OCI-LY7 (cell line): ENCODE data around the gene OPCML. TPM values are rescaled to one million over a fixed set of nuclear protein-coding genes. Genes with fewer than 3 reads are reported as not detected.

Source experiments
- BruUV-seq: library from RNA; stranded (reverse); fragments of 400-500 nt; replicated peaks from 2 replicates; lab custom pipeline; 2021; lab: Mats Ljungman, UMichigan
- CTCF ChIA-PET: fragments of 300-600 bp; sonication (Branson Sonifier 250); formaldehyde crosslinking; loops from one replicate; lab custom pipeline; 2022; ENCODE audit warnings: antibody characterized with exemption; ENCODE audit not compliant: unreplicated experiment; lab: Charles Lee
- POLR2A ChIA-PET: fragments of 300-600 bp; sonication (Branson Sonifier 250); formaldehyde crosslinking; loops from one replicate; lab custom pipeline; 2022; ENCODE audit warnings: antibody characterized with exemption; lab: Charles Lee
- DNase-seq: peaks from one replicate; pipeline ENCODE4 v3.0.0-alpha.2; 2015; ENCODE audit warnings: low spot score
- H2AFZ ChIP-seq: fragments of 200-600 bp; sonication (generic), shearing (Covaris generic); 2 replicates; pipeline ENCODE4 v1.6.1; 2014; ENCODE audit warnings: mild to moderate bottlenecking, antibody characterized with exemption, low read length, moderate library complexity
- H3K27ac ChIP-seq: fragments of 200-600 bp; sonication (generic); 2 replicates; pipeline ENCODE4 v1.5.1; 2014; ENCODE audit warnings: mixed run types, low read depth, mild to moderate bottlenecking, moderate library complexity, low read length, inconsistent platforms; ENCODE audit not compliant: poor library complexity, severe bottlenecking
- H3K36me3 ChIP-seq: fragments of 200-600 bp; sonication (generic); 2 replicates; pipeline ENCODE4 v1.6.1; 2014; ENCODE audit warnings: mild to moderate bottlenecking, antibody characterized with exemption, low read length, moderate library complexity, mixed read lengths; ENCODE audit not compliant: insufficient read depth
- H3K4me1 ChIP-seq: fragments of 200-600 bp; sonication (generic); 2 replicates; pipeline ENCODE4 v1.5.1; 2014; ENCODE audit warnings: mild to moderate bottlenecking, low read length; ENCODE audit not compliant: insufficient read depth, poor library complexity, severe bottlenecking
- H3K4me2 ChIP-seq: fragments of 200-600 bp; sonication (generic); 2 replicates; pipeline ENCODE4 v1.6.1; 2014; ENCODE audit warnings: mild to moderate bottlenecking, low read length
- H3K4me3 ChIP-seq: fragments of 200-600 bp; sonication (generic); 2 replicates; pipeline ENCODE4 v1.5.1; 2014; ENCODE audit warnings: mild to moderate bottlenecking, low read depth, low read length; ENCODE audit not compliant: poor library complexity, severe bottlenecking
- H3K79me2 ChIP-seq: fragments of 200-600 bp; sonication (generic); 2 replicates; pipeline ENCODE4 v1.6.1; 2016; ENCODE audit warnings: low read depth, mild to moderate bottlenecking, low read length, moderate library complexity, mixed read lengths; ENCODE audit not compliant: insufficient read depth
- H3K9me2 ChIP-seq: fragments of 200-600 bp; sonication (generic); 2 replicates; pipeline ENCODE4 v1.6.1; 2016; ENCODE audit warnings: mild to moderate bottlenecking, low read length, mixed read lengths; ENCODE audit not compliant: insufficient read depth
- H3K9me3 ChIP-seq: fragments of 200-600 bp; sonication (generic); 2 replicates; pipeline ENCODE4 v1.6.1; 2014; ENCODE audit warnings: mild to moderate bottlenecking, mixed run types, low read length, mixed read lengths
- H4K20me1 ChIP-seq: fragments of 200-600 bp; sonication (generic); 2 replicates; pipeline ENCODE4 v1.6.1; 2014; ENCODE audit warnings: mild to moderate bottlenecking, antibody characterized with exemption, low read length, moderate library complexity, mixed read lengths; ENCODE audit not compliant: insufficient read depth
- EZH2phosphoT487 ChIP-seq: fragments of 200-600 bp; sonication (generic); IDR thresholded peaks from 2 replicates; pipeline ENCODE4 v1.6.1; 2018; ENCODE audit warnings: low read depth, borderline replicate concordance, mild to moderate bottlenecking, mixed run types, antibody characterized with exemption, low read length, moderate library complexity, mixed read lengths
- intact Hi-C: fragments of 100-400 bp; cut with micrococcal nuclease; formaldehyde crosslinking; loops from one replicate; pipeline ENCODE4 v1.10.0; 2022; ENCODE audit not compliant: unreplicated experiment
- total RNA-seq, 2 experiments: library from RNA; depleted of rRNA in 1 of 2; stranded (reverse); fragments of >200 nt in 1 of 2; shearing (Covaris generic) in 1 of 2; gene quantifications; 2 replicates each; pipeline ENCODE4 v1.2.3, GENCODE V29; 2014 to 2022
- TF ChIP-seq, protein P1 (sequence below): fragments of 200-600 bp; sonication (generic); conservative IDR thresholded peaks from 2 replicates; pipeline ENCODE4 v1.5.1; 2014; ENCODE audit warnings: mild to moderate bottlenecking, antibody characterized with exemption, low read length, moderate library complexity, mixed read lengths

Gene OPCML
- total RNA-seq, 2 experiments from 2014 or later = not detected

DNA sequence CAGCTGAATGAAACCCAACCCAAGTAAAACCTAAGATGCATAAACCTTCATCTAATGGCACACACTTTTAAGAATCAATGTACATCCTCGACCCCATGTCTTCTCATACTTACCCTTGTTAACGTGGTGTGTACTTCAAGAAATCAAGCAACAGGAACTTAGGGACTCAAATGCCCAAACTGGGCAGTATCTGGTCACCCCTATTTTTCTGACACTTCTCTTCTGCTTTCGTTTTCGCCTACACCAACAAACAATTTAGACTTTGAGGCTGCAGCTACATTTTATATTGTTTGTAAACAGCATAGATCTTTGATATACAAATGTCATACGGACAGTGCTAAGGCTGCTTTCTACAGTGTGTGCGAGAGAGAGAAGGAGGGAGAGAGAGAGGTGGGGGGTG is 1117.8 kb downstream of the OPCML start:
- no peak for TF ChIP-seq EZH2phosphoT487
- TF ChIP-seq, protein P1, sequence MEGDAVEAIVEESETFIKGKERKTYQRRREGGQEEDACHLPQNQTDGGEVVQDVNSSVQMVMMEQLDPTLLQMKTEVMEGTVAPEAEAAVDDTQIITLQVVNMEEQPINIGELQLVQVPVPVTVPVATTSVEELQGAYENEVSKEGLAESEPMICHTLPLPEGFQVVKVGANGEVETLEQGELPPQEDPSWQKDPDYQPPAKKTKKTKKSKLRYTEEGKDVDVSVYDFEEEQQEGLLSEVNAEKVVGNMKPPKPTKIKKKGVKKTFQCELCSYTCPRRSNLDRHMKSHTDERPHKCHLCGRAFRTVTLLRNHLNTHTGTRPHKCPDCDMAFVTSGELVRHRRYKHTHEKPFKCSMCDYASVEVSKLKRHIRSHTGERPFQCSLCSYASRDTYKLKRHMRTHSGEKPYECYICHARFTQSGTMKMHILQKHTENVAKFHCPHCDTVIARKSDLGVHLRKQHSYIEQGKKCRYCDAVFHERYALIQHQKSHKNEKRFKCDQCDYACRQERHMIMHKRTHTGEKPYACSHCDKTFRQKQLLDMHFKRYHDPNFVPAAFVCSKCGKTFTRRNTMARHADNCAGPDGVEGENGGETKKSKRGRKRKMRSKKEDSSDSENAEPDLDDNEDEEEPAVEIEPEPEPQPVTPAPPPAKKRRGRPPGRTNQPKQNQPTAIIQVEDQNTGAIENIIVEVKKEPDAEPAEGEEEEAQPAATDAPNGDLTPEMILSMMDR = no peak
- no peaks in the 10 kb centered on the region for H3K9me2 ChIP-seq
- no peaks in the 10 kb centered on the region for H3K9me3 ChIP-seq
- no peak for DNase-seq
- no peak overlapping the region for H3K4me3 ChIP-seq
- H2AFZ ChIP-seq = no peak overlapping the region
- no peak overlapping the region for H3K4me2 ChIP-seq
- no TSS peak for BruUV-seq
- ChIA-PET CTCF (no interaction called here), POLR2A (interaction anchor here (0.9 kb wide), 1 partner anchor 22 kb away, joined by 3 read pairs; no protein-coding TSS in a partner anchor)
- intact Hi-C loops = no loop called here
- H3K4me1 ChIP-seq = no peaks in the 10 kb centered on the region
- H3K36me3 ChIP-seq = no peaks in the 10 kb centered on the region
- H3K79me2 ChIP-seq = no peaks in the 10 kb centered on the region
- H4K20me1 ChIP-seq = no peaks in the 10 kb centered on the region
- H3K27ac ChIP-seq = no peak overlapping the region

DNA sequence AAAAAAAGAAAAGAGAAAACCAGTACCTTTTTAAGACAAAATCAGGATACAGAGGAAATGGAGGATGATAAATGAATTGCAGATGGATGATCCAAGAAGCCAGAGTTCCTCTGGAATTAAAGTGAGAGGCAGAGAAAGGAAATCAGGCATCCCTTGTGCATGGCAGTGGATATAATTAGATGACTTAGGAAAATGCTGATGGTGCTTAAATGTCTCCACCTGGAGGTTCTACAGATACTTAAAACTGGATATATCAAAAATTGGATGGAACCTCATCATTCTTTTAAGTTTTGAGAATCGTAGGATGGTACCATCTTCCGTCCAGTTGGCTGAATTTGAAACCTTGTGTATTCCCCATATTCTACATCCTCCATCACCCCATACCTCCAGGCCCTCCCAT is 1121.9 kb downstream of the OPCML start:
- H3K9me3 ChIP-seq = no peaks in the 10 kb centered on the region
- no peaks in the 10 kb centered on the region for H3K79me2 ChIP-seq
- DNase-seq = no peak
- no peak overlapping the region for H3K4me3 ChIP-seq
- H3K4me2 ChIP-seq = no peak overlapping the region
- BruUV-seq = no TSS peak
- no peak for TF ChIP-seq EZH2phosphoT487
- TF ChIP-seq, protein P1 = no peak
- no peaks in the 10 kb centered on the region for H3K36me3 ChIP-seq
- CTCF ChIA-PET = no interaction called here
- no peak overlapping the region for H2AFZ ChIP-seq
- H3K4me1 ChIP-seq = no peaks in the 10 kb centered on the region
- intact Hi-C loops = no loop called here
- no peaks in the 10 kb centered on the region for H3K9me2 ChIP-seq
- POLR2A ChIA-PET = no interaction called here
- H4K20me1 ChIP-seq = no peaks in the 10 kb centered on the region
- H3K27ac ChIP-seq = no peak overlapping the region

DNA sequence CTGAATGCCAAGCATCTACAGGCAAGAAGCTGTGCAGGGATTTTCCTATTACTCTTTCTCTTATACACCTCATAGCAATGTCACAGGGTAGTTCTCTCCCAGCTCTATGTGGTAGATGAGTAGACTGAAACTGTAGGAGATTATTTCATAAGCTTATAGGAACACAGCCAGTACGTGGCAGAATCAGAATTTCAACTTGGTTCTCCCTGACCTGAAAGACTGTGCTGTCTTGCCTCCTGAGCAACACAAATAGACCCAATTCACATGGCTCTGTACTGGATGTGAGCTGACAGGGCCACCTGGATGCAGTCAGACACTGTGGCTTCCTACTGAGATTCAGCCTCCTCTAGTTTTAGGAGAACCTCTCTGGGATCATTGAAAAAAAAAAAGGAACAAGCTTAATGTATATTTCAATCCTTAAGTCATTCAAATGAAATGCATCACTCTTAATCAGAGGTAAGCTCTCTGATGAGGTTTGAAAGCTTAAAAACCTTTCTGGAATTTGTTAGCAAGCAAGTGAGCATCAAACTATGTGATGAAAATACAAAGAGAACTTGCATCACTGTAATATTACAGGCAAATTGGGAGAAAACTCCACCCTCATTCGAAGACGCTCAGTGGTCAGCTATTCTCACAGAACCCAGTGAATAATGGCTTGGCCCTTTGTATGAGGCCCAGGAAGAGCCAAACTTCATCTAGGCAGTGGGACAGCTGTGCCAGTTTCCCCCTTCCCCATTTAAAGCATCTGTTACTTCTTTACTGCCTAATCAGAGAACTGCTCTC is 1122.5 kb downstream of the OPCML start:
- Histone ChIP-seq H2AFZ (no peak overlapping the region), H3K79me2 (no peaks in the 10 kb centered on the region), H4K20me1 (no peaks in the 10 kb centered on the region), H3K4me3 (no peak overlapping the region), H3K9me3 (no peaks in the 10 kb centered on the region), H3K4me1 (no peaks in the 10 kb centered on the region), H3K9me2 (no peaks in the 10 kb centered on the region), H3K36me3 (no peaks in the 10 kb centered on the region), H3K4me2 (no peak overlapping the region), H3K27ac (no peak overlapping the region)
- no TSS peak for BruUV-seq
- intact Hi-C loops = no loop called here
- ChIA-PET CTCF (no interaction called here), POLR2A (no interaction called here)
- DNase-seq = no peak
- TF ChIP-seq, protein P1 = no peak
- no peak for TF ChIP-seq EZH2phosphoT487
